Sigmoid colon (tissue), 4 donors: Measurements from ENCODE around the gene SLC50A1.

ENCODE experiments used
- EP300 ChIP-seq, 4 donors: sonication (generic); formaldehyde crosslinking; IDR thresholded peaks; one replicate each; pipeline ENCODE4 v1.6.1; 2017; ENCODE audit warnings: antibody characterized with exemption in 4 of 4
- POLR2A ChIP-seq, 2 donors: fragments of 450-650 bp; IDR thresholded peaks; one replicate each; pipeline ENCODE4 v1.6.1; 2016; ENCODE audit warnings: antibody characterized with exemption in 2 of 2, mild to moderate bottlenecking in 2 of 2, moderate library complexity in 2 of 2
- POLR2AphosphoS5 ChIP-seq, 4 donors: sonication (generic); formaldehyde crosslinking; IDR thresholded peaks; one replicate each; pipeline ENCODE4 v1.6.1; 2017; ENCODE audit warnings: antibody characterized with exemption in 4 of 4
- TF ChIP-seq, protein P1 (sequence below), 4 experiments: fragments of 450-650 bp in 3 of 4; fragments of 200-600 bp in 1 of 4; IDR thresholded peaks; one replicate each; pipeline ENCODE4 v1.5.1; 2016 to 2019; ENCODE audit warnings: antibody characterized with exemption in 4 of 4, mild to moderate bottlenecking in 3 of 4, moderate library complexity in 2 of 4

DNA sequence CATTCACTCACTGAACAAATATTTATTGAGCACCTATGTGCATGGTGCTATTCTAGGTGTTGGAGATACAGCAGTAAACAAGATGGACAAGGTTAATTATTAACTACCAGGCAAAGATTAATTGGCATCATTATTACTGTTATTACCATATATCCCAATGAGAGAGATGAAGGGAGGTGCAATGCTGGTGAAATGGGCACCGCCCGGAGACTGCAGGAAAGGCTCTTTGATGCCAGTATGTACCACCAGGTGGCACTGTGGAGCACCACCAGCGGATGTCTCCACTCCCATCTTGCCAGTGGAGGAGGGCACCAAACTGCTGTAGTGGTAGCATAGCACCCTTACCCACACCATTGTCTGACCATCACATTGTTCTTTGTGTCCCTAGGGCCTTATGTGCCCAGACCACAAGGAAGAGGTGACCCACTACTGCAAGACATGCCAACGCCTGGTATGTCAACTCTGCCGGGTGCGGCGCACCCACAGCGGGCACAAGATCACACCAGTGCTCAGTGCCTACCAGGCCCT is 41.0 kb downstream of the SLC50A1 start:
- TF ChIP-seq, protein P1, sequence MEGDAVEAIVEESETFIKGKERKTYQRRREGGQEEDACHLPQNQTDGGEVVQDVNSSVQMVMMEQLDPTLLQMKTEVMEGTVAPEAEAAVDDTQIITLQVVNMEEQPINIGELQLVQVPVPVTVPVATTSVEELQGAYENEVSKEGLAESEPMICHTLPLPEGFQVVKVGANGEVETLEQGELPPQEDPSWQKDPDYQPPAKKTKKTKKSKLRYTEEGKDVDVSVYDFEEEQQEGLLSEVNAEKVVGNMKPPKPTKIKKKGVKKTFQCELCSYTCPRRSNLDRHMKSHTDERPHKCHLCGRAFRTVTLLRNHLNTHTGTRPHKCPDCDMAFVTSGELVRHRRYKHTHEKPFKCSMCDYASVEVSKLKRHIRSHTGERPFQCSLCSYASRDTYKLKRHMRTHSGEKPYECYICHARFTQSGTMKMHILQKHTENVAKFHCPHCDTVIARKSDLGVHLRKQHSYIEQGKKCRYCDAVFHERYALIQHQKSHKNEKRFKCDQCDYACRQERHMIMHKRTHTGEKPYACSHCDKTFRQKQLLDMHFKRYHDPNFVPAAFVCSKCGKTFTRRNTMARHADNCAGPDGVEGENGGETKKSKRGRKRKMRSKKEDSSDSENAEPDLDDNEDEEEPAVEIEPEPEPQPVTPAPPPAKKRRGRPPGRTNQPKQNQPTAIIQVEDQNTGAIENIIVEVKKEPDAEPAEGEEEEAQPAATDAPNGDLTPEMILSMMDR (IDR thresholded peaks at IDR 0.05) = peak; percentile 88 to 94 (median 91)
- TF ChIP-seq EP300 (IDR thresholded peaks at IDR 0.05) (no peak), POLR2AphosphoS5 (IDR thresholded peaks at IDR 0.05) (no peak), POLR2A (IDR thresholded peaks at IDR 0.05) (no peak)
